Endothelial cell of umbilical vein (primary cell): ENCODE data around the gene ANGPTL4. TPM values are rescaled to one million over a fixed set of nuclear protein-coding genes. Genes with fewer than 3 reads are reported as not detected.
"Not testable (repeated sequence)": the region's sequence is repeated elsewhere in the genome, so short reads cannot be mapped to it uniquely, and the experiment has no call there.

Source experiments
- BruUV-seq: library from RNA; stranded (reverse); fragments of 400-500 nt; replicated peaks from 2 replicates; lab custom pipeline; 2021; lab: Mats Ljungman, UMichigan
- CTCF ChIA-PET: fragments of 300-600, 350-600 bp; sonication (Branson Sonifier 250); formaldehyde crosslinking; loops from one replicate; lab custom pipeline; 2021; ENCODE audit warnings: antibody characterized with exemption, inconsistent platforms; lab: Charles Lee
- POLR2A ChIA-PET: fragments of 300-600, 350-600 bp; sonication (Branson Sonifier 250); formaldehyde crosslinking; loops from one replicate; lab custom pipeline; 2021; ENCODE audit warnings: antibody characterized with exemption, inconsistent platforms; lab: Charles Lee
- DNase-seq: peaks from one replicate; pipeline ENCODE4 v3.0.0-alpha.2; 2011; ENCODE audit warnings: low read depth, low spot score
- FAIRE-seq: peaks from 2 replicates; lab custom pipeline; 2011; peaks lifted over from hg19 to GRCh38; lab: Jason Lieb, UNC
- H2AFZ ChIP-seq: 2 replicates; pipeline ENCODE4 v1.6.0; 2012; ENCODE audit warnings: low read depth, low read length, control low read depth, inconsistent platforms
- H3K27ac ChIP-seq: 2 replicates; pipeline ENCODE4 v1.5.1; 2011; ENCODE audit warnings: low read depth, mild to moderate bottlenecking, control low read depth, low read length, moderate library complexity; ENCODE audit not compliant: insufficient read depth
- H3K27me3 ChIP-seq, 2 experiments: 2 replicates each; pipeline versions ENCODE4 v1.6.0 to v1.6.1; 2011; ENCODE audit warnings: low read length in 2 of 2, mixed read lengths in 1 of 2; ENCODE audit not compliant: control insufficient read depth in 2 of 2, insufficient read depth in 2 of 2
- H3K36me3 ChIP-seq, 2 experiments: 2 replicates in 1 of 2; 3 replicates in 1 of 2; pipeline ENCODE4 v1.5.1; 2011; ENCODE audit warnings: low read length in 2 of 2, mild to moderate bottlenecking in 1 of 2, moderate library complexity in 1 of 2; ENCODE audit not compliant: control insufficient read depth in 2 of 2, insufficient read depth in 2 of 2; ENCODE audit errors: extremely low read depth in 1 of 2
- H3K4me1 ChIP-seq: 3 replicates; pipeline ENCODE4 v1.5.1; 2011; ENCODE audit warnings: mild to moderate bottlenecking, low read length; ENCODE audit not compliant: control insufficient read depth, insufficient read depth; ENCODE audit errors: extremely low read depth
- H3K4me2 ChIP-seq: 2 replicates; pipeline ENCODE4 v1.6.1; 2011; ENCODE audit warnings: low read length, control low read depth, mixed read lengths; ENCODE audit not compliant: insufficient read depth
- H3K4me3 ChIP-seq, 3 experiments: fragments of 200-600 bp in 1 of 3; sonication (generic), shearing (Covaris generic) in 1 of 3; replicated peaks in 1 of 3; 2 replicates each; pipeline ENCODE4 v1.5.1; 2011 to 2016; ENCODE audit warnings: control low read depth in 3 of 3, low read length in 3 of 3, mild to moderate bottlenecking in 2 of 3, inconsistent platforms in 1 of 3, low read depth in 1 of 3, moderate library complexity in 1 of 3; ENCODE audit not compliant: insufficient read depth in 1 of 3
- H3K79me2 ChIP-seq: 2 replicates; pipeline ENCODE4 v1.6.0; 2012; ENCODE audit warnings: low read length, inconsistent platforms; ENCODE audit not compliant: control insufficient read depth, insufficient read depth
- H3K9ac ChIP-seq: replicated peaks from 2 replicates; pipeline ENCODE3; 2011; ENCODE audit warnings: low read length, control low read depth; ENCODE audit not compliant: insufficient read depth; ENCODE audit errors: extremely low read depth
- H3K9me1 ChIP-seq: replicated peaks from 3 replicates; pipeline ENCODE4 v1.6.0; 2011; ENCODE audit warnings: mild to moderate bottlenecking, low read length; ENCODE audit not compliant: control insufficient read depth, insufficient read depth; ENCODE audit errors: extremely low read depth
- H3K9me3 ChIP-seq: replicated peaks from 2 replicates; pipeline ENCODE4 v1.5.1; 2012; ENCODE audit warnings: low read length, inconsistent platforms; ENCODE audit not compliant: control insufficient read depth, insufficient read depth
- H4K20me1 ChIP-seq: replicated peaks from 2 replicates; pipeline ENCODE3; 2011; ENCODE audit warnings: mild to moderate bottlenecking, low read length; ENCODE audit not compliant: control insufficient read depth, insufficient read depth; ENCODE audit errors: extremely low read depth
- EZH2 ChIP-seq: IDR thresholded peaks from 2 replicates; pipeline ENCODE4 v1.6.1; 2012; ENCODE audit warnings: borderline replicate concordance, low read depth, mild to moderate bottlenecking, moderate library complexity, low read length, inconsistent platforms; ENCODE audit not compliant: severe bottlenecking
- FOS ChIP-seq: IDR thresholded peaks from 2 replicates; pipeline ENCODE4 v1.6.1; 2011; ENCODE audit warnings: mild to moderate bottlenecking, low read length, moderate library complexity, borderline replicate concordance; ENCODE audit not compliant: insufficient read depth
- GATA2 ChIP-seq: IDR thresholded peaks from 2 replicates; pipeline ENCODE4 v1.7.0; 2011; ENCODE audit warnings: low read depth, mild to moderate bottlenecking, moderate library complexity, mixed read lengths, low read length; ENCODE audit not compliant: insufficient read length, insufficient read depth
- JUN ChIP-seq: IDR thresholded peaks from 2 replicates; pipeline ENCODE4 v1.6.1; 2011; ENCODE audit warnings: borderline replicate concordance, low read depth; ENCODE audit not compliant: insufficient read length, insufficient read depth
- MYC ChIP-seq: IDR thresholded peaks from one replicate; pipeline ENCODE4 v1.6.1; 2011; ENCODE audit warnings: mild to moderate bottlenecking, low read depth, low read length
- POLR2A ChIP-seq: IDR thresholded peaks from 2 replicates; pipeline ENCODE4 v1.6.1; 2012; ENCODE audit warnings: low read depth, mild to moderate bottlenecking, control low read depth, low read length
- POLR2AphosphoS5 ChIP-seq: IDR thresholded peaks from 2 replicates; pipeline ENCODE4 v1.6.1; 2012; ENCODE audit warnings: low read depth, mild to moderate bottlenecking, control low read depth, low read length, moderate library complexity; ENCODE audit not compliant: insufficient read depth
- dilution Hi-C: fragments of 300-500 bp; cut with MboI; formaldehyde crosslinking; loops from one replicate; pipeline ENCODE4 v1.15.0; 2019; ENCODE audit warnings: low sequenced_read_pairs; ENCODE audit not compliant: extremely low pct_ligation_motif_present
- intact Hi-C: fragments of 100-400 bp; cut with micrococcal nuclease; formaldehyde crosslinking; loops from one replicate; pipeline ENCODE4 v1.10.0; 2022
- polyA plus RNA-seq, 4 experiments: library from polyadenylated mRNA; depleted of rRNA in 3 of 4; stranded (reverse) in 3 of 4; unstranded in 1 of 4; fragments of >200 nt; gene quantifications; 2 replicates each; pipeline versions ENCODE4 v1.2.1 to v1.2.3, GENCODE V29; 2011 to 2012; ENCODE audit warnings: missing spikeins in 1 of 4
- total RNA-seq: library from RNA; stranded (reverse); gene quantifications from 2 replicates; pipeline ENCODE4 v1.2.3, GENCODE V29; 2021
- TF ChIP-seq, protein P1 (sequence below): IDR thresholded peaks from 2 replicates; pipeline ENCODE4 v1.6.1; 2011; ENCODE audit not compliant: insufficient read depth, insufficient read length
- TF ChIP-seq, protein P2 (sequence below), 2 donors: IDR thresholded peaks; 1 replicate in 1 of 2; 2 replicates in 1 of 2; pipeline ENCODE4 v1.5.1; 2011; ENCODE audit warnings: low read length in 2 of 2, mild to moderate bottlenecking in 2 of 2, moderate library complexity in 2 of 2, control low read depth in 1 of 2, inconsistent platforms in 1 of 2, low read depth in 1 of 2; ENCODE audit not compliant: insufficient read depth in 1 of 2; ENCODE audit errors: extremely low read depth in 1 of 2

ANGPTL4 gene
- total and polyA plus RNA-seq, 2 donors (not counting 3 experiments of a cell fraction or from before 2014, with no cell fraction given) = 3.9 to 14.1 TPM

DNA sequence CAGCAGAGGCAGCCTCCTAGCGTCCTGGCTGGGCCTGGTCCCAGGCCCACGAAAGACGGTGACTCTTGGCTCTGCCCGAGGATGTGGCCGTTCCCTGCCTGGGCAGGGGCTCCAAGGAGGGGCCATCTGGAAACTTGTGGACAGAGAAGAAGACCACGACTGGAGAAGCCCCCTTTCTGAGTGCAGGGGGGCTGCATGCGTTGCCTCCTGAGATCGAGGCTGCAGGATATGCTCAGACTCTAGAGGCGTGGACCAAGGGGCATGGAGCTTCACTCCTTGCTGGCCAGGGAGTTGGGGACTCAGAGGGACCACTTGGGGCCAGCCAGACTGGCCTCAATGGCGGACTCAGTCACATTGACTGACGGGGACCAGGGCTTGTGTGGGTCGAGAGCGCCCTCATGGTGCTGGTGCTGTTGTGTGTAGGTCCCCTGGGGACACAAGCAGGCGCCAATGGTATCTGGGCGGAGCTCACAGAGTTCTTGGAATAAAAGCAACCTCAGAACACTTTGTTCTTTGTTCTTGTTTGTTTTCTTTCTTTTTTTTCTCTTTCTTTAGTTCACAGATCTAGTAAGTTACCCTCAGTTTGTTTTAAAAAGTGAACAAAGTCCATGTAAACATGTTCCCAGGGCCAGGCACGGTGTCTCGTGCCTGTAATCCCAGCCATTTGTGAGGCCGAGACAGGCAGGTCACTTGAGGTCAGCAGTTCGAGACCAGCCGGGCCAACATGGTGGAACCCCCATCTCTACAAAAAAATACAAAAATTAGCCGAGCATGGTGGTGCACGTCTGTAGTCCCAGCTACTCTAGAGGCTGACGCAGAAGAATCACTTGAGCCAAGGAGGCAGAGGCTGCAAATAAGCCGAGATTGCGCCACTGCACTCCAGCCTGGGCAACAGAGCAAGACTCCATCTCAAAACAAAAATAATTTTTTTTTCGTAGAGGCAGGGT lies 10.2 kb downstream of the ANGPTL4 start:
- H3K27ac ChIP-seq = no peak overlapping the region
- no peaks in the 10 kb centered on the region for H3K4me1 ChIP-seq
- intact Hi-C loops = no loop called here
- H3K9me3 ChIP-seq = no peaks in the 10 kb centered on the region
- H3K4me2 ChIP-seq = no peak overlapping the region
- H4K20me1 ChIP-seq = no peaks in the 10 kb centered on the region
- no peak overlapping the region for H2AFZ ChIP-seq
- H3K4me3 ChIP-seq = no peak overlapping the region
- no peaks in the 10 kb centered on the region for H3K9me1 ChIP-seq
- TF ChIP-seq POLR2AphosphoS5 (no peak), JUN (no peak), MYC (no peak), GATA2 (no peak), EZH2 (no peak), FOS (no peak), POLR2A (no peak)
- TF ChIP-seq, protein P1, sequence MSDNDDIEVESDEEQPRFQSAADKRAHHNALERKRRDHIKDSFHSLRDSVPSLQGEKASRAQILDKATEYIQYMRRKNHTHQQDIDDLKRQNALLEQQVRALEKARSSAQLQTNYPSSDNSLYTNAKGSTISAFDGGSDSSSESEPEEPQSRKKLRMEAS = no peak
- TF ChIP-seq, protein P2, sequence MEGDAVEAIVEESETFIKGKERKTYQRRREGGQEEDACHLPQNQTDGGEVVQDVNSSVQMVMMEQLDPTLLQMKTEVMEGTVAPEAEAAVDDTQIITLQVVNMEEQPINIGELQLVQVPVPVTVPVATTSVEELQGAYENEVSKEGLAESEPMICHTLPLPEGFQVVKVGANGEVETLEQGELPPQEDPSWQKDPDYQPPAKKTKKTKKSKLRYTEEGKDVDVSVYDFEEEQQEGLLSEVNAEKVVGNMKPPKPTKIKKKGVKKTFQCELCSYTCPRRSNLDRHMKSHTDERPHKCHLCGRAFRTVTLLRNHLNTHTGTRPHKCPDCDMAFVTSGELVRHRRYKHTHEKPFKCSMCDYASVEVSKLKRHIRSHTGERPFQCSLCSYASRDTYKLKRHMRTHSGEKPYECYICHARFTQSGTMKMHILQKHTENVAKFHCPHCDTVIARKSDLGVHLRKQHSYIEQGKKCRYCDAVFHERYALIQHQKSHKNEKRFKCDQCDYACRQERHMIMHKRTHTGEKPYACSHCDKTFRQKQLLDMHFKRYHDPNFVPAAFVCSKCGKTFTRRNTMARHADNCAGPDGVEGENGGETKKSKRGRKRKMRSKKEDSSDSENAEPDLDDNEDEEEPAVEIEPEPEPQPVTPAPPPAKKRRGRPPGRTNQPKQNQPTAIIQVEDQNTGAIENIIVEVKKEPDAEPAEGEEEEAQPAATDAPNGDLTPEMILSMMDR (IDR thresholded peaks at IDR 0.05; ENCODE audit: extremely low read depth in 1 of 2, insufficient read depth in 1 of 2, low read depth in 1 of 2, low read length in 2 of 2) = no peak
- FAIRE-seq (no peak), DNase-seq (no peak)
- H3K27me3 ChIP-seq = no peaks in the 10 kb centered on the region
- no TSS peak for BruUV-seq
- H3K9ac ChIP-seq = no peak overlapping the region
- H3K79me2 ChIP-seq = no peaks in the 10 kb centered on the region
- dilution Hi-C loops = no loop called here
- POLR2A ChIA-PET = interaction anchor here (0.6 kb wide), 1 partner anchor 13 kb away, joined by 3 read pairs; no protein-coding TSS in a partner anchor
- CTCF ChIA-PET = interaction anchor here (1.7 kb wide), 1 partner anchor 20 kb away, joined by 5 read pairs; no protein-coding TSS in a partner anchor
- peaks cover 0 to 13% of the 10 kb centered on the region in 2 experiments for H3K36me3 ChIP-seq

DNA sequence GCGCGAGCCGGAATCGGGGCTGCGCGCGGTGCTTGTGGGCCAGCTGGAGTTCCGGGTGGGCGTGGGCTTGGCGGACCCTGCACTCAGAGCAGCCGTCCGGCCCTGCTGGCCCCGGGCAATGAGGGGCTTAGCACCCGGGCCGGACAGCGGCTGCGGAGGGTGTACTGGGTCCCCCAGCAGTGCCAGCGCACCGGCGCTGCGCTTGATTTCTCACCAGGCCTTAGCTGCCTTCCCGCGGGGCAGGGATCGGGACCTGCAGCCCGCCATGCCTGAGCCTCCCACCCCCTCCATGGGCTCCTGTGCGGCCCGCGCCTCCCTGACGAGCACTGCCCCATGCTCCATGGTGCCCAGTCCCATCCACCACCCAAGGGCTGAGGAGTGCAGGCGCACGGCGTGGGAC lies 11.8 kb downstream of the ANGPTL4 start:
- H4K20me1 ChIP-seq, H3K27ac ChIP-seq, H3K9me1 ChIP-seq, H3K9ac ChIP-seq, BruUV-seq, H3K9me3 ChIP-seq, POLR2A ChIA-PET, FAIRE-seq, H2AFZ ChIP-seq, H3K4me1 ChIP-seq, H3K4me3 ChIP-seq, DNase-seq, H3K27me3 ChIP-seq, CTCF ChIA-PET, intact Hi-C loops, dilution Hi-C loops, H3K4me2 ChIP-seq, H3K79me2 ChIP-seq: not testable (repeated sequence)
- peaks cover 0 to 13% of the 10 kb centered on the region in 2 experiments for H3K36me3 ChIP-seq
